ENCODE results near the gene RNF157.

- TF ChIP-seq EZH2 (IDR thresholded peaks at IDR 0.05), result no peak
- TF ChIP-seq POLR2AphosphoS5 (IDR thresholded peaks at IDR 0.05; ENCODE audit: borderline replicate concordance, low read depth, low read length), result no peak
- TF ChIP-seq FOXP2 (optimal IDR thresholded peaks at IDR 0.05; ENCODE audit: control extremely low read depth, extremely low read length, insufficient read depth), result no peak
These were observed 23.2 kb downstream of the RNF157 start for GRCh38 chr17:76217081-76217480.
